Measurements from ENCODE around the gene ARHGAP35.
A peak's percentile ranks its signal among the peaks of the same experiment; 100 is the strongest.
"Not testable (repeated sequence)": the region's sequence is repeated elsewhere in the genome, so short reads cannot be mapped to it uniquely, and the experiment has no call there.

The ARHGAP35 gene

GRCh38 chr19:46856062-46857022, 4.5 kb upstream of the ARHGAP35 start:
- peaks cover 10% of the 10 kb centered on the region for H3K36me3 Mint-ChIP-seq
- ATAC-seq (peak; percentile 81), DNase-seq (ENCODE audit: low spot score in 2 of 2) (peak; percentile 76 to 92)
- H3K27ac Mint-ChIP-seq: peak overlapping the region; percentile 82
- H3K4me3 Mint-ChIP-seq: peak overlapping the region; percentile 71
- H3K4me1 Mint-ChIP-seq: peaks cover 24% of the 10 kb centered on the region
- H3K9me3 Mint-ChIP-seq: peaks cover 3% of the 10 kb centered on the region

DNA sequence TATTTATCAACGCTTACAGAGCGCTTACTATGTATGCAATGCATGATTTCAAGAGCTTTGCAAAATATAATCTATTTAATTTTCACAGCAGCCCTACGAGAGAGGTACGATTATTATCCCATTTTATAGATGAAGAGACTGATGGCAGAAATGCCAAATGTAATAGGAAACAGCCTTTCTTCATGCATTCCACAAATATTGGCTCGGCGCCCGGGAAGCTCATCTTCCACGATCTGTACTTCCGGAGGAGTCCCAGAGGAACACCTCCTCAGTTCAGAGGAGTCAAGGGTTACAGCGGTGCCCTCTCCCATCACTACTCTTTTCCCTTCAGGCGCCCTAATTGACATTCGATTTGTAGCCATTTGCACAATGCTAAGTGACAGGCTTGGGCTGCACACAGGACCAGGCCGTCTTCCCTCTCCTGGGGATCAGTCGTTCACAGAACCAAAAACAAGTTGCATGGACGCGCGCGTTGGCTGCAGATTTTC, 1.1 kb upstream of the ARHGAP35 start:
- ATAC-seq (no peak), DNase-seq (ENCODE audit: low spot score in 2 of 2) (no peak)
- Mint-ChIP-seq H3K27ac (peak overlapping the region; percentile 89), H3K4me3 (no peak overlapping the region), H3K36me3 (peaks cover 10% of the 10 kb centered on the region), H3K4me1 (peaks cover 25% of the 10 kb centered on the region), H3K9me3 (peaks cover 3% of the 10 kb centered on the region)

DNA sequence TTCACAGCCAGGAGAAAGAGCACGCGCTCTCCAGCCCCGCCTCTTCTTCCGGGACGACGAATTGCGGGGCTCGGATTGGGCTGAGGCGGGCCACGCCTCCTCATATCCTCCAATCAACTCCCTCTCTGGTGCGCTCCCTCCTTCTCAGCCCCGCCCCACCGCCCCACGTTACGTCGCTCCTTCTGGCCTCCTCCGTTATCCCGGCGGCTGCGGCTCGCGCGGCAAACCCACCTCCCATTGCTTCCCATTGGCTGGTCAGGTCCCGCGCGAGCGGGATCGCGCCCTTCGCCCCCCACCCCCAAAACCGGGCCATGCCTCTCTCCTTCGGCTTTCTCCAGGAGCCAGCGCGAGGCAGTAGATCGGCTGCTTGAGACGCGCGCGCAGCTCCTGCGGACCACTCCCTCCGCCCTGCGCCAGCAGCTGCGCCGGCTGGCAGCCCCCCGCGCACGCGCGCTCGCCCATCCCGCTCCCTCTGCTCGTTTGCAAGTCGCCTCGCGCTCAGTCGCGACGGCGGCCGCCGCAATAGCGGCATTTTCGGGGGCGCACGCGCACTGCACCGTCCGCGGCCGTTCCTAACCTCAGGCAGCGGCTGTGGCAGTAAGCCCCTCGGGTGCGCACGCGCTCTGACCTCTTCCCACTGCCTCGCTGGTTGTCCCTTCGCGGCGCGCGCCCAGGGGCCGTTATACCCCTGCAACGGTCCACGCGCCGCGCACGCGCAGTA, 512 bp upstream of the ARHGAP35 start:
- H3K9me3 Mint-ChIP-seq: peaks cover 3% of the 10 kb centered on the region
- H3K36me3 Mint-ChIP-seq: peaks cover 11% of the 10 kb centered on the region
- peak; percentile 83 to 97 for DNase-seq (ENCODE audit: low spot score in 2 of 2)
- no peak overlapping the region for H3K4me3 Mint-ChIP-seq
- H3K4me1 Mint-ChIP-seq: peaks cover 30% of the 10 kb centered on the region
- H3K27ac Mint-ChIP-seq: peak overlapping the region; percentile 89
- peak; percentile 86 for ATAC-seq

DNA sequence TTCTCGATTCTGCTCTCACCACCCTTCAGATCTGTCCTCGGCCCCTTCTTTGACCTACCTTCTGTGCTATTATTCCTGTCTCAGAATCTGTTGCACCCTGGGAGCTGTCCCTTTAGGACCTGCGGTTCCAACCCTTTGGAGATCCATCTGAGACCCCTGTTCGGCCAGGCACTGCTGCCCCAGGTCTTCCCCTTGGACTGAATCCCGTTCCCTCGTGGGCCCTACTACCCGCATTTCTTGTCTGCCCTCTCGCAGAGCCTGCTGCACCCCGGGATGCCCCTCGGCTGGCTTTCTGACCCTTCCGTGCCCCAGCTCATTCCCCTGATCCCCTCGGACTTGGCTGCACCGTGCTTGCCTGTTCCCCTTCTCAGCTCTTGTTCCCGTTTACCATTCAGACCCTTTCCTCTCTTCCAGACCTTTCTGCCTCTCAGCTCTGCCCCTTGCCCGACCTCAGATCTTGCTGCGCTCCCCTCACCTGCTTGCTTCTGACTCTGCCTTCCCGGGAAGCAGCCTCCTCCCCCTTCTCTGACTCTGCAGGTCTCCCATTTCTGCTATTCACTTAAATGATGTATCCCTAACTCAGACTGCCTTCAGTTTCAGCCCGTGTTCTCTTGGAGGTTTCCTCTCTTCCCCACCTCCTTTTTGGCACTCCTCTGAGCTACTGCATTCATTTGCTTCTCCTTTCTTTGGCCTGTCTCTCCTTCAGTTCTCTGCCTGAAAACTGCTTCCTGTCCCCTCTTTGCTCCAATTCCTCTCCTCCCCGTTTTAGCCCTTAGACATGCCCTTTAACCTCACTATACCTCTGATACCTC, 1.1 kb downstream of the ARHGAP35 start:
- peak in 1 of 2 donors; percentile 61 for DNase-seq (ENCODE audit: low spot score in 2 of 2)

DNA sequence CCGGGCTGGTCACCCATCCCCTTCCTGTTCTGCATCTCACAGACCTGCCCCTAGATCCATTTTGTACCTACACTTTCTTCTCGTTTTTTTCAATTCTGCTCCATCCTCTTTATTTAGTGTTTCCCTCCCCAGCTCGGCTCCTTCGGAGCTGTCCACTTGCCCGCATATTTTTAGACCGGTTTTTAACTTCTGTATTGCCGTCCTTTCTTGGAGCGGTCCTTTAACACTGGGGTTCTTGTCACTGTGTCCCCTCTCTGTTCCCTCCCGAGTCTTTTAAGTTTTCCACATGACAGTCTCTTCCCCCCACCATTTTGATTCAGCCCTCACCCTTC, 1.7 kb downstream of the ARHGAP35 start:
- Mint-ChIP-seq H3K4me1 (peaks cover 35% of the 10 kb centered on the region), H3K27ac (no peak overlapping the region), H3K9me3 (peaks cover 3% of the 10 kb centered on the region), H3K4me3 (no peak overlapping the region), H3K36me3 (peaks cover 17% of the 10 kb centered on the region)
- DNase-seq (ENCODE audit: low spot score in 2 of 2) (no peak), ATAC-seq (no peak)

More for the DNA sequence above, 1.1 kb downstream of the ARHGAP35 start:
- H3K36me3 Mint-ChIP-seq: peaks cover 17% of the 10 kb centered on the region
- ATAC-seq: no peak
- no peak overlapping the region for H3K27ac Mint-ChIP-seq
- peaks cover 3% of the 10 kb centered on the region for H3K9me3 Mint-ChIP-seq
- H3K4me1 Mint-ChIP-seq: peaks cover 30% of the 10 kb centered on the region
- H3K4me3 Mint-ChIP-seq: no peak overlapping the region

DNA sequence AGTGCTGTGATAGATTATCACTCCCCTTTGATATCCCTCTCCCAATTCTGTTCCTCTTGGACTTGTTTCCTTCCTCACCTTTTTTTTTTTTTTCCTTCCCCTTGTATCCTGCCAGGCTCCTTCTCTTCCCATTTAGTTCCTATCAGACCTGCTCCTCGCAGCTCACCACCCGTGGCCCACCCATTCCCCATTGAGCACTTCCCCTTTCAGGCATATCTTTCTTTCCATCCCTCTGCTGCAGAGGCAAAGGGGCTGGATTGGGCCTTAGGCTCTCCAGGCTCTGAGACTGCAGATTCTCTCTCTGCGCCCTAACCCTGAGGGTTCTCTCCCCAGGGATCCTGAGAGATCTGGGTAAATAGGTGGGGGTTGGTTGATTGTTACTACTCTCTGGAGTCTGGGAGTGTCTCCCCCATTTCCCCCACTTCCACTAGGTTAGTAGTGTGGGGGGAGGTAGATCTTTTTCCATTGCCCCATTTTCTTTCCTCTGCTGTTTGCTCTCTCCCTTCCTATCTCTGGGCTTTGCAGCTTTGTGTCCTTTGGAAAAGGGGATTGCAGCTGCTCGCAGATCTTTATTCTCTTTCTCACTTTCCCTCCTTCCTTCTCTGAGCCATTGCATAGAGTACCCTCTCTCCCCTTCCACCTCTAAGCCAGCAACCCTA, 2.3 kb downstream of the ARHGAP35 start:
- Mint-ChIP-seq H3K27ac (no peak overlapping the region), H3K36me3 (peaks cover 17% of the 10 kb centered on the region), H3K4me3 (no peak overlapping the region), H3K4me1 (peaks cover 38% of the 10 kb centered on the region), H3K9me3 (peaks cover 3% of the 10 kb centered on the region)
- DNase-seq (ENCODE audit: low spot score in 2 of 2): no peak
- no peak for ATAC-seq

DNA sequence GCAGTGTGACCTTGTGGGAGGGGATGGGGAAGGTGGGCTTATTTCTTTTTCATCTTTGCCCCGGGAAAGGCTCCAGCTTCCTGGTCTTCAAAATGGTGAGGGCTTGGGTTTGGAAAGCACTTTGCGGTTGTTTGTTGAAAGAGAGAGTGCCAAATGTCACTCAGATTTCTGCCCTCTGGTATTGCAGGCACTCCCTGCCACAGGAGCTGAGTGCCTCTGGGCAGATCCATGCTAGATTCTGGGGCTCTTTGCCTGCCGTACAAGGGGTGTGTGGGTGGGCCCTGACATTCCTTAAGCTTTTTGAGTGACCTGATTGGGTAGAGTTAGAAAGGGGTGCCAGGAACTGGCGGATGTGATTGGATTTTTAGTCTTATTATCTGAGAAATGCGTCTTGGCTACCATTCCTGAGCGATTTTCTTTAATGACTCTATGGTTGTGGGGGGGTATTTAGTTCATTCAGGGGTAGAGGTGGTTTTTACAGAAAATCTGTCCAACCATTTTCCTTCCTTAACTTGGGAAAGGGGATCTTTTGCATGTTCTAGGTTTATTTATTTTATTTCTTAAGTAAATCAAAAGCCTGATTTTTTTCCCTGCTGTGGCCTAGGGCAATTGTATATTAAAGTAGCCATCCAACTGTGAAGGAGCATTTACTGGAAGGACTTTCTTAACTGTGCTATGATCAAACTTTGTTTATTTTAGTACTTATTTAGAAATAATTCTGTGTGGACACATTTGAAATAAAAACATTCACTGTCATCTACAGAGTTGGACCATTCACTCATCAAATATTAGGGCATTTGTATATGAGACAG, 3.2 kb downstream of the ARHGAP35 start:
- no peak for ATAC-seq

DNA sequence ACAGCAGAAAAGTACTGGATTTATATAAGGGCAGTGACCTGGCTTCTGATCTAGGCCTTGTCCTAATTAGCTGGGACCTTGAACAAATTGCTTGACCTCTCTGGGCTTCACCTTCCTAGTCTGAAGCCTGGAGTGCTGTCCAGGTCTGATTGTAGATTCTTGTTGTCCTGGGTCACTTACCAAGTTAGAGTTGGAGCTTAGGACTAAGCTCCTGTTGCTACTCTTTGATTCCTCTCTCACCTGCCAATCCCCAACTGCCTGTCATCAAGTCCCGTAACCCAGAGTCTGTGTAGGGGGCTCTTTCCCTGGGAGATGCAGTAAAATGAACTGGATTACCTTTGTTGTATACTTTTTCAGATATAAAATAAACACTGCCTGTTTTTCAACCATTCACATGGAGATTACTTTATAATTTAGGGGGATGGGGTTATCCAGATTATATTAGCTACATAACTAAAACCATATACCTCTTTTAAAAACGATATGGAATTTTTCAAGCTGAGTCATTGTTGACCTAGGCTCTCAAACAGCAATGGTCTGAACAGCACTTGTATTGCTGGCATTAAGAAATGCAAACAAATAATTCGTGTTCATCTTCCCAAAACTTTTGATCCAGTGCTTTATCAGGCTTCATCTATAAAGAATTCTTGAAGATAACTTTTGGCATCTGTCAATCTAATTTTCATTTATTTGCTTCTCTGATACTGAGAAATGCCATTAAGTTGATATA, 5.8 kb downstream of the ARHGAP35 start:
- no peak overlapping the region for H3K4me3 Mint-ChIP-seq
- no peak for ATAC-seq
- DNase-seq (ENCODE audit: low spot score in 2 of 2): no peak
- peaks cover 7% of the 10 kb centered on the region for H3K36me3 Mint-ChIP-seq
- no peaks in the 10 kb centered on the region for H3K9me3 Mint-ChIP-seq
- H3K27ac Mint-ChIP-seq: no peak overlapping the region
- peaks cover 37% of the 10 kb centered on the region for H3K4me1 Mint-ChIP-seq

More for the DNA sequence above, 3.2 kb downstream of the ARHGAP35 start:
- peaks cover 3% of the 10 kb centered on the region for H3K9me3 Mint-ChIP-seq
- DNase-seq (ENCODE audit: low spot score in 2 of 2): no peak
- H3K4me1 Mint-ChIP-seq: peaks cover 44% of the 10 kb centered on the region
- H3K27ac Mint-ChIP-seq: no peak overlapping the region
- H3K36me3 Mint-ChIP-seq: peaks cover 17% of the 10 kb centered on the region
- H3K4me3 Mint-ChIP-seq: no peak overlapping the region

- H3K9me3 Mint-ChIP-seq: no peaks in the 10 kb centered on the region
- H3K27ac Mint-ChIP-seq: no peak overlapping the region
- no peak for ATAC-seq
Observed at GRCh38 chr19:46867170-46867569, 6.4 kb downstream of the ARHGAP35 start.

DNA sequence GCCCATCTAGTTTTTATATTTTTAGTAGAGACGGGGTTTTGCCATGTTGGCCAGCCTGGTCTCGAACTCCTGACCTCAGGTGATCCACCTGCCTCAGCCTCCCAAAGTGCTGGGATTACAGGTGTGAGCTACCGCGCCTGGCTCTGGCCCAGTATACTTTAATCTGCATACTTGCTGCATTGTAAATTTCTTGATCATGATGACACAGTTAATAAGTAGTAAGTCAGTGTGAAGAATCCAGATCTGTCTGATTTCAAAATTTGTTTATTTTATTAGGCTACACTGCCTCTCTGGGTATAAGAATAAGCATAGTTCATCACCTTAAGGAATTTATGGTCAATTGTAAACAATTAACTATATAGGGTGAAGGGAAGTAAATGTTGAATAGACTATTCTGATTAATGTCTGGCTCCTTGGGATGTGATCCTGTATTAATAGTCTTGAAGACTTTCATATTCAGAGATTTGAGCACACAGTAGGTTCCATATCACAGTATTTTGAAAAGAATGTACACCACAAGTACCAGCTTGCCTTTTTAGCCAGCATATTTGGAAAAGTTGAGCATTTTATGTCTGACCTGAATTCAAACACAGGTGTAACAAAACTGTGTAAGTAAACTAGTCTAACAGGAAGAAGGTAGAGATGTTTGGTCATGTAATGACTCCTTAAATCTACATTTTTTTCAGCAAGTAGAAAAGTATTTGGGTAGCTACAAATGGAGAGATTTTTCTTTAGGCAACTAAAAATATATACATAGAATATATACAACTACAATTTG, 7.4 kb downstream of the ARHGAP35 start:
- Mint-ChIP-seq H3K9me3 (no peaks in the 10 kb centered on the region), H3K4me1 (peaks cover 37% of the 10 kb centered on the region), H3K36me3 (peaks cover 17% of the 10 kb centered on the region), H3K4me3 (no peak overlapping the region), H3K27ac (no peak overlapping the region)
- DNase-seq (ENCODE audit: low spot score in 2 of 2): no peak
- ATAC-seq: no peak

More at GRCh38 chr19:46867170-46867569, 6.4 kb downstream of the ARHGAP35 start:
- no peak for DNase-seq (ENCODE audit: low spot score in 2 of 2)
- H3K4me3 Mint-ChIP-seq: no peak overlapping the region
- peaks cover 9% of the 10 kb centered on the region for H3K36me3 Mint-ChIP-seq
- peaks cover 37% of the 10 kb centered on the region for H3K4me1 Mint-ChIP-seq

DNA sequence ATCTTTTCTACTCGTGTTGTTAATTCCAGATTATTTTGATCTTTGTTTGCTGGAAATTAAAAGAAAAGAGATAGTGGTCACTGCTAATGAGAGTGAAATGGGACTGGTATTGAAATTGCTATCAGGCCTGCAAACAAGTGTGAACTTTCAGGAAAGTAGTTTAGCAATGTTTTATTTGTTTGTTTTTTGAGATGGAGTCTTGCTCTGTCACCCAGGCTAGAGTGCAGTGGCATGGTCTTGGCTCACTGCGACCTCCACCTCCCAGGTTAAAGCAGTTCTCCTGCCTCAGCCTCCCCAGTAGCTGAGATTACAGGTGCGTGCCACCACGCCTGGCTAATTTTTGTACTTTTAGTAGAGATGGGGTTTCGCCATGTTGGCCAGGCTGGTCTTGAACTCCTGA, 10.4 kb downstream of the ARHGAP35 start:
- not testable (repeated sequence) for H3K27ac Mint-ChIP-seq; H3K4me3 Mint-ChIP-seq; DNase-seq (ENCODE audit: low spot score in 2 of 2); H3K9me3 Mint-ChIP-seq; ATAC-seq
- H3K4me1 Mint-ChIP-seq: peaks cover 22% of the 10 kb centered on the region
- H3K36me3 Mint-ChIP-seq: peaks cover 23% of the 10 kb centered on the region

- Mint-ChIP-seq H3K27ac (no peak overlapping the region), H3K4me3 (no peak overlapping the region), H3K9me3 (no peaks in the 10 kb centered on the region), H3K36me3 (peaks cover 24% of the 10 kb centered on the region), H3K4me1 (peaks cover 7% of the 10 kb centered on the region)
- DNase-seq (ENCODE audit: low spot score in 2 of 2) (no peak), ATAC-seq (no peak)
Observed at GRCh38 chr19:46872967-46873366, 12.2 kb downstream of the ARHGAP35 start.

DNA sequence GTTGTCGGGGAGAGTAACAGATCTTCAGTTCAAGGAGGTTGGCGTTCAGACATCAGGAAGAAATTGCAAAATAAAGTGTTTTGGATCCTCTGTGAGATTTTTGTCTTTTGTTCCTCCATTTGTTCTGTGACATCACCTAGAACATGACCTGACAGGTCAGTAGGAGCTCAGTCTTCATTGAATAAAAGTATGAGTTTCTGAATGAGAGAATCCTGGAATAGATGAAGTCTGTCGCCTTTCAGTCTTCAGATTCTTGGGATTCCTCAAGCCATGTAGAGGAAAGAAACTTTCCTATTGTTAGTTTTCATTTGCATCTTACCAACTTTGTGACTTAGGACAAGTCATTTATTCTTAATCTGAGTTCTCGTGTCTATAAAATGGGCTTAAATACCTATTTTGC, 14.4 kb downstream of the ARHGAP35 start:
- H3K36me3 Mint-ChIP-seq: peaks cover 31% of the 10 kb centered on the region
- no peaks in the 10 kb centered on the region for H3K9me3 Mint-ChIP-seq
- H3K4me1 Mint-ChIP-seq: peaks cover 10% of the 10 kb centered on the region
- no peak overlapping the region for H3K27ac Mint-ChIP-seq
- DNase-seq (ENCODE audit: low spot score in 2 of 2) (no peak), ATAC-seq (no peak)
- H3K4me3 Mint-ChIP-seq: no peak overlapping the region

All from stimulated activated effector memory CD8-positive, alpha-beta T cell treated with anti-CD3 and anti-CD28 coated beads, Interleukin-12 subunit alpha, Interleukin-12 subunit beta, amount 100 ng/mL, for 72 hours (primary cell).